Smooth muscle cell (in vitro differentiated cells): ENCODE results near the gene LCT. TPM values are rescaled to one million over a fixed set of nuclear protein-coding genes. Genes with fewer than 3 reads are reported as not detected.

Experiments
- DNase-seq: peaks from one replicate; lab custom pipeline; 2025; ENCODE audit not compliant: unreplicated experiment; lab: John Stamatoyannopoulos, UW
- H2AFZ ChIP-seq: fragments of 200-600 bp; sonication (generic); 2 replicates; pipeline ENCODE4 v1.6.0; 2016; ENCODE audit warnings: antibody characterized with exemption, low read depth, mild to moderate bottlenecking
- H3F3A ChIP-seq: fragments of 200-600 bp; sonication (generic); 2 replicates; pipeline ENCODE4 v1.6.0; 2017; ENCODE audit warnings: antibody characterized with exemption, low read depth
- H3K27ac ChIP-seq: fragments of 200-600 bp; sonication (generic); 2 replicates; pipeline ENCODE4 v1.5.1; 2016; ENCODE audit warnings: low read depth, mild to moderate bottlenecking
- H3K27me3 ChIP-seq: fragments of 200-600 bp; sonication (generic); 2 replicates; pipeline ENCODE4 v1.6.1; 2016; ENCODE audit warnings: low read depth, mild to moderate bottlenecking
- H3K36me3 ChIP-seq: fragments of 200-600 bp; sonication (generic); 2 replicates; pipeline ENCODE4 v1.5.1; 2016; ENCODE audit warnings: low read depth
- H3K4me1 ChIP-seq: fragments of 200-600 bp; sonication (generic); 2 replicates; pipeline ENCODE4 v1.5.1; 2016; ENCODE audit warnings: low read depth
- H3K4me2 ChIP-seq: fragments of 200-600 bp; sonication (generic); 2 replicates; pipeline ENCODE4 v1.6.0; 2016; ENCODE audit warnings: mild to moderate bottlenecking
- H3K4me3 ChIP-seq: fragments of 200-600 bp; sonication (generic); 2 replicates; pipeline ENCODE4 v1.5.1; 2016; ENCODE audit warnings: mild to moderate bottlenecking
- H3K79me2 ChIP-seq: fragments of 200-600 bp; sonication (generic); 2 replicates; pipeline ENCODE4 v1.6.0; 2016; ENCODE audit warnings: low read depth, mild to moderate bottlenecking
- H3K9ac ChIP-seq: fragments of 200-600 bp; sonication (generic); 2 replicates; pipeline ENCODE4 v1.6.0; 2016; ENCODE audit warnings: low read depth
- H3K9me3 ChIP-seq: fragments of 200-600 bp; sonication (generic); replicated peaks from 2 replicates; pipeline ENCODE4 v1.5.1; 2016; ENCODE audit warnings: low read depth
- H4K20me1 ChIP-seq: fragments of 200-600 bp; sonication (generic); 2 replicates; pipeline ENCODE4 v1.6.0; 2016; ENCODE audit warnings: low read depth
- WGBS: methylation state at CpG from one replicate; pipeline ENCODE4 v1.1.7; 2016; ENCODE audit warnings: low lambda C conversion rate; 5-methylcytosine and 5-hydroxymethylcytosine counted together
- polyA plus RNA-seq: library from polyadenylated mRNA; unstranded; fragments of >200 nt; fragmentation: Nextera tagmentation; extraction: Ambion mirVana; gene quantifications from 2 replicates; pipeline ENCODE4 v1.2.1, GENCODE V29; 2016
- total RNA-seq: library from RNA; depleted of rRNA; stranded (reverse); fragments of >200 nt; gene quantifications from 2 replicates; pipeline ENCODE4 v1.2.3, GENCODE V29; 2014
- TF ChIP-seq, protein P1 (sequence below): fragments of 200-600 bp; sonication (generic); IDR thresholded peaks from 2 replicates; pipeline ENCODE4 v1.5.1; 2017; ENCODE audit warnings: borderline replicate concordance, mild to moderate bottlenecking, antibody characterized with exemption; ENCODE audit not compliant: insufficient read depth, poor library complexity, severe bottlenecking

LCT gene
- total and polyA plus RNA-seq, 2 experiments from 2014 or later: 0.31 TPM; not detected in 1

DNA sequence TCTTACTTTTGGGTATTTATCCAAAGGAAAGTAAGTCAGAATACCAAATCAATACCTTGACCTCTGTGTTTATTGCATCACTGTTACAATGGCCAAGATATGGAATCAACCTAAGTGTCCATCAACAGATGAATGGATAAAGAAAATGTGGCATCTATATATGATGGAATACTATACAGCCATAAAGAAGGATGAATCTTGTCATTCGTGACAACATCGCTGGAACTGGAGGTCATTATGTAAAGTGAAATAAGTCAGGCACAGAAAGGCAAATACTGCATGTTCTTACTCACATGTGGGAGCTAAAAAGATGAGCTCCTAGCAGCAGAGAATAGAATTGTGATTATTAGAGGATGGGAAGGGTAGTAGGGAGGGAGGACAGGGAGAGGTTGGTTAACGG, 34.6 kb downstream of the LCT start:
- WGBS: 65% methylated on average over 3 of the region's 3 CpGs
- Histone ChIP-seq H3K9ac (no peak overlapping the region), H3F3A (no peaks in the 10 kb centered on the region), H4K20me1 (no peaks in the 10 kb centered on the region), H3K27me3 (no peaks in the 10 kb centered on the region), H3K4me3 (no peak overlapping the region), H3K36me3 (no peaks in the 10 kb centered on the region), H3K9me3 (no peaks in the 10 kb centered on the region), H3K79me2 (no peaks in the 10 kb centered on the region), H3K27ac (no peak overlapping the region), H2AFZ (no peak overlapping the region), H3K4me1 (no peaks in the 10 kb centered on the region), H3K4me2 (no peak overlapping the region)
- TF ChIP-seq, protein P1, sequence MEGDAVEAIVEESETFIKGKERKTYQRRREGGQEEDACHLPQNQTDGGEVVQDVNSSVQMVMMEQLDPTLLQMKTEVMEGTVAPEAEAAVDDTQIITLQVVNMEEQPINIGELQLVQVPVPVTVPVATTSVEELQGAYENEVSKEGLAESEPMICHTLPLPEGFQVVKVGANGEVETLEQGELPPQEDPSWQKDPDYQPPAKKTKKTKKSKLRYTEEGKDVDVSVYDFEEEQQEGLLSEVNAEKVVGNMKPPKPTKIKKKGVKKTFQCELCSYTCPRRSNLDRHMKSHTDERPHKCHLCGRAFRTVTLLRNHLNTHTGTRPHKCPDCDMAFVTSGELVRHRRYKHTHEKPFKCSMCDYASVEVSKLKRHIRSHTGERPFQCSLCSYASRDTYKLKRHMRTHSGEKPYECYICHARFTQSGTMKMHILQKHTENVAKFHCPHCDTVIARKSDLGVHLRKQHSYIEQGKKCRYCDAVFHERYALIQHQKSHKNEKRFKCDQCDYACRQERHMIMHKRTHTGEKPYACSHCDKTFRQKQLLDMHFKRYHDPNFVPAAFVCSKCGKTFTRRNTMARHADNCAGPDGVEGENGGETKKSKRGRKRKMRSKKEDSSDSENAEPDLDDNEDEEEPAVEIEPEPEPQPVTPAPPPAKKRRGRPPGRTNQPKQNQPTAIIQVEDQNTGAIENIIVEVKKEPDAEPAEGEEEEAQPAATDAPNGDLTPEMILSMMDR: no peak
- no peak for DNase-seq

DNA sequence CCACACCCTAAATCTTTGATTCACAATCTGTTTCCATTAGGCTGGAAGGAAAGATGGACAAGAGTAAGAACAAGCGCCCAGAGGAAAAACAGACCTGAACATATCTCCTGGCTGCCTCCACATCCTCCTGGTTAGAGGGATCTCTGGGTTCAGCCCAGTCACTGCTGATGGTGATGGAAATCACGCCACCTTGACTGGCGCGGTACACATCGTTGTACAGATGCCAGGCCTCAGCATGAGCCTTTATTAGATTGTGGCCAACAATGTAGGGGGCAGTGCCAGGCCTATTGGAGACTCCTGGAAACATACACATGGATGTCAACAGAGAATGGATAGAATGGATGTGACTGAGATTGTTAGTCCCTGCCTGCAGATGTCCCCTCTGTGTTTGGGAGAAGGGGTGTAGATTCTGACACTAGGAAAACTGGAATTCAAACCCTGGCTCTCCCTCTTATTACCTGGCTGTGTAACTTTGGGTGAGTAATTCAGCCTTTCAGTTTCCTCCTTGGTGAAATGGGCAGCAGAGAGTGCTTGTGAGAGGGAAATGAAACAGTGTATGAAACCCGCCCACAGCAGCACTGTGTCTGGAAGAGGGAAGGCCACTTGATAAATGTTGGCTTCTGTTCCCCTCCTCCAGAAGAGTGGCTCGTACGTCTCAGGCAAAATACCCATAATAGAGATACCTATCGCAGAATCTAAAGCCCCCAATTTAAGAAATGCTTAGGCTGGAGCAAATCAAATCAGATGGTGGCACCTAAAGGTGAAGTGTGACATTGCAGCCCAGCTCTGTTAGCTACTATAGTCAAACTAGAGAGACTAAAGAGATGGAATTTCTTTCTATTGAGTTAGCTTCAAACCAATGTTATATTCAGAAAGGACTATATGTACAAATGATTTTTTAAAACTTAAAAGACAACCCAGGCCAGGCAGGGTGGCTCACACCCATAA, 36.2 kb downstream of the LCT start:
- Histone ChIP-seq H3K9me3 (no peaks in the 10 kb centered on the region), H3K79me2 (no peaks in the 10 kb centered on the region), H3K4me1 (no peaks in the 10 kb centered on the region), H2AFZ (no peak overlapping the region), H3K9ac (no peak overlapping the region), H3F3A (no peaks in the 10 kb centered on the region), H4K20me1 (no peaks in the 10 kb centered on the region), H3K27ac (no peak overlapping the region), H3K4me2 (no peak overlapping the region), H3K4me3 (no peak overlapping the region), H3K27me3 (no peaks in the 10 kb centered on the region), H3K36me3 (no peaks in the 10 kb centered on the region)
- DNase-seq: no peak
- 92% methylated on average over 9 of the region's 9 CpGs for WGBS
- TF ChIP-seq, protein P1: no peak

DNA sequence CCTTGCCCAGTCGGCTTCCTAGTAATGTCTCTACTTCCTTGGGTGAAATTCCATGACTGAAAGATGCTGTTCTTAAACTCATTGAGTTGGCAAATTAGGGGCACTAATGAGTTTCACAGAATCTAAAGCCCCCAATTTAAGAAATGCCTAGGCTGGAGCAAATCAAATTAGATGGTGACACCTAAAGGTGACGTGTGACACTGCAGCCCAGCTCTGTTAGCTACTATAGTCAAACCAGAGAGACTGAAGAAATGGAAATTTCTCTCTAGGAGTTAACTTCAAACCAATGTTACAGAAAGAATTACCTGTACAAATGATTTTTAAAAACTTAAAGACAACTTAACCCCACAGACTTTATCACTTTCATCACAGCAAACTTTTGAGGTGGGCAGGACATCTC, 37.2 kb downstream of the LCT start:
- no peaks in the 10 kb centered on the region for H3F3A ChIP-seq
- H3K4me2 ChIP-seq: no peak overlapping the region
- no peaks in the 10 kb centered on the region for H3K4me1 ChIP-seq
- no peak overlapping the region for H2AFZ ChIP-seq
- H3K9me3 ChIP-seq: no peaks in the 10 kb centered on the region
- WGBS: 40% methylated on average over 2 of the region's 2 CpGs
- no peaks in the 10 kb centered on the region for H3K27me3 ChIP-seq
- no peak overlapping the region for H3K4me3 ChIP-seq
- H3K36me3 ChIP-seq: no peaks in the 10 kb centered on the region
- H4K20me1 ChIP-seq: no peaks in the 10 kb centered on the region
- H3K27ac ChIP-seq: no peak overlapping the region
- DNase-seq: no peak
- no peaks in the 10 kb centered on the region for H3K79me2 ChIP-seq
- no peak overlapping the region for H3K9ac ChIP-seq
- TF ChIP-seq, protein P1: no peak
